Stimulated activated CD4-positive, alpha-beta T cell treated with anti-CD3 and anti-CD28 coated beads, Interleukin-1b, Interleukin-23, amount 100 ng/mL, for 24 hours (primary cell): Measurements from ENCODE around the gene TCF25.
"Not testable (repeated sequence)": the region's sequence is repeated elsewhere in the genome, so short reads cannot be mapped to it uniquely, and the experiment has no call there.

ENCODE experiments used
- DNase-seq, 4 experiments: peaks; one replicate each; pipeline ENCODE4 v3.0.0-alpha.2; 2020; ENCODE audit warnings: low read depth in 4 of 4, low spot score in 1 of 4

Gene TCF25

GRCh38 chr16:89918453-89919347 is 45.3 kb downstream of the TCF25 start, which contains the start of gene MC1R:
MC1R (plus strand) TSS chr16:89918862; CDS start chr16:89919259, 397 bp downstream.
- no peak for DNase-seq

- DNase-seq = no peak
These were observed 46.4 kb downstream of the TCF25 start for GRCh38 chr16:89919535-89920406.

GRCh38 chr16:89920723-89921122 is 47.3 kb downstream of the TCF25 start:
- DNase-seq = no peak

GRCh38 chr16:89921131-89921701 is 47.8 kb downstream of the TCF25 start:
- DNase-seq = no peak

- DNase-seq = no peak
These were observed 48.5 kb downstream of the TCF25 start for GRCh38 chr16:89921702-89922476.

- DNase-seq = no peak
These were observed 49.1 kb downstream of the TCF25 start for GRCh38 chr16:89922477-89922883.

GRCh38 chr16:89922884-89923639 is 49.7 kb downstream of the TCF25 start, which contains the start of gene TUBB3:
TUBB3 (plus strand) TSS chr16:89923342; CDS start chr16:89923402, 60 bp downstream.
- DNase-seq = peak in 1 of 4 experiments; percentile 33

GRCh38 chr16:89923640-89924296 is 50.4 kb downstream of the TCF25 start:
- no peak for DNase-seq

- DNase-seq = no peak
These were observed 51.0 kb downstream of the TCF25 start for GRCh38 chr16:89924297-89924924.

- no peak for DNase-seq
These were observed 51.5 kb downstream of the TCF25 start for GRCh38 chr16:89924925-89925307.

- no peak for DNase-seq
These were observed 52.2 kb downstream of the TCF25 start for GRCh38 chr16:89925596-89926079.

- no peak for DNase-seq
These were observed 58.0 kb downstream of the TCF25 start for GRCh38 chr16:89931305-89931896.

GRCh38 chr16:89931964-89932363 is 58.6 kb downstream of the TCF25 start:
- DNase-seq = no peak

GRCh38 chr16:89934019-89934418 is 60.6 kb downstream of the TCF25 start:
- DNase-seq = not testable (repeated sequence)

GRCh38 chr16:89934611-89935553 is 61.5 kb downstream of the TCF25 start:
- DNase-seq = no peak

- not testable (repeated sequence) for DNase-seq
These were observed 62.2 kb downstream of the TCF25 start for GRCh38 chr16:89935620-89936019.

GRCh38 chr16:89936034-89936433 is 62.6 kb downstream of the TCF25 start:
- DNase-seq = no peak
